Liver (tissue), 6 donors: ENCODE results near the gene SF3B1. TPM values are rescaled to one million over a fixed set of nuclear protein-coding genes. Genes with fewer than 3 reads are reported as not detected.

Experiments
- CTCF ChIP-seq: fragments of 150-350 bp; IDR thresholded peaks from 2 replicates; pipeline ENCODE4 v1.5.1; 2017; ENCODE audit warnings: improper control_type of control experiment, low read depth, low read length; ENCODE audit not compliant: missing input control
- GABPA ChIP-seq, 2 donors: IDR thresholded peaks in 1 of 2; conservative IDR thresholded peaks in 1 of 2; 2 replicates each; pipeline ENCODE4 v1.6.1; 2016; ENCODE audit warnings: antibody characterized with exemption in 2 of 2, mild to moderate bottlenecking in 1 of 2, moderate library complexity in 1 of 2
- HNF4G ChIP-seq: IDR thresholded peaks from 2 replicates; pipeline ENCODE4 v1.6.1; 2016; ENCODE audit warnings: antibody characterized with exemption
- JUND ChIP-seq, 2 donors: IDR thresholded peaks; 2 replicates each; pipeline ENCODE4 v1.6.1; 2016; ENCODE audit warnings: antibody characterized with exemption in 2 of 2
- polyA plus RNA-seq, 2 donors: library from polyadenylated mRNA; stranded (reverse) in 1 of 2; unstranded in 1 of 2; fragments of 200-250 nt in 1 of 2; fragments of >200 nt in 1 of 2; fragmentation: Nextera tagmentation in 1 of 2; extraction: Ambion mirVana in 1 of 2; gene quantifications; one replicate each; pipeline versions ENCODE4 v1.2.1 to v1.2.3, GENCODE V29; 2013 to 2015
- small RNA-seq: library from RNA; depleted of rRNA; stranded (forward); fragments of <200 nt; gene quantifications from one replicate; pipeline ENCODE3, GENCODE V24; 2014
- total RNA-seq, 2 donors: library from RNA; depleted of rRNA; stranded (reverse); fragments of >200 nt; gene quantifications; one replicate each; pipeline ENCODE4 v1.2.3, GENCODE V29; 2014
- donor health status: healthy.
- donor health status: healthy.
- donor health status: healthy.

Gene SF3B1
- total and polyA plus RNA-seq, 4 donors = 44.1 to 180 (median 139) TPM

GRCh38 chr2:197340591-197340990, 94.2 kb downstream of the SF3B1 start (continued):
- TF ChIP-seq CTCF (no peak), JUND (IDR thresholded peaks at IDR 0.05) (no peak), HNF4G (no peak), GABPA (IDR thresholded peaks at IDR 0.05 in 1 of 2, conservative IDR thresholded peaks at IDR 0.05 in 1 of 2) (no peak)

Small RNAs within 50 kb of the gene (small RNA-seq; reads per million reads assigned to genes)
- gene RF00394 (not detected), gene RNU6-1029P (not detected)

Other genes starting within 250 kb of the SF3B1 start
- 10 to 100 TPM in 1 of 2 donors, 1 to 10 TPM in 1; 7.2 to 18.2 TPM for gene ANKRD44, start 124.2 kb downstream of the SF3B1 start, total RNA-seq
- 1 to 10 TPM; 3.8 to 6.4 TPM for gene ANKRD44, start 124.2 kb downstream of the SF3B1 start, polyA plus RNA-seq
- 10 to 100 TPM; 18.4 to 22.1 TPM for gene COQ10B, start 18.5 kb upstream of the SF3B1 start, total RNA-seq
- gene COQ10B, start 18.5 kb upstream of the SF3B1 start, polyA plus RNA-seq = 10 to 100 TPM; 12.0 to 14.6 TPM
- 100 to 1,000 TPM; 185 to 305 TPM for gene HSPD1, start 64.8 kb upstream of the SF3B1 start, total RNA-seq
- gene HSPD1, start 64.8 kb upstream of the SF3B1 start, polyA plus RNA-seq = 100 to 1,000 TPM; 269 to 490 TPM
- 100 to 1,000 TPM in 1 of 2 donors, 10 to 100 TPM in 1; 88.2 to 155 TPM for gene HSPE1, start 65.4 kb upstream of the SF3B1 start, total RNA-seq
- gene HSPE1, start 65.4 kb upstream of the SF3B1 start, polyA plus RNA-seq = 100 to 1,000 TPM; 226 to 347 TPM
- gene MOB4, start 81.0 kb upstream of the SF3B1 start, total RNA-seq = 10 to 100 TPM; 10.2 to 17.5 TPM
- gene MOB4, start 81.0 kb upstream of the SF3B1 start, polyA plus RNA-seq = 10 to 100 TPM in 1 of 2 donors, 1 to 10 TPM in 1; 7.6 to 14.7 TPM
- 1 to 10 TPM; 1.1 to 4.2 TPM for gene RFTN2, start 240.6 kb upstream of the SF3B1 start, total RNA-seq
- gene RFTN2, start 240.6 kb upstream of the SF3B1 start, polyA plus RNA-seq = 1 to 10 TPM in 1 of 2 donors, under 1 TPM in 1; 0.40 to 1.3 TPM